RWPE1 (cell line): ENCODE data around the gene MAPK8IP3.

ENCODE experiments used
- CTCF ChIA-PET: fragments of 350-600 bp; sonication (Branson Sonifier 250); formaldehyde crosslinking; extraction: SDS; loops from one replicate; lab custom pipeline; 2021; lab: Yijun Ruan, JAX
- POLR2A ChIA-PET: fragments of 400-600 bp; formaldehyde crosslinking; extraction: SDS; loops from one replicate; lab custom pipeline; 2020; ENCODE audit warnings: antibody characterized with exemption; ENCODE audit not compliant: low non-redundant PET; lab: Yijun Ruan, JAX
- DNase-seq: peaks from one replicate; pipeline ENCODE4 v3.0.0; 2012; ENCODE audit warnings: low spot score
- H3K27ac ChIP-seq: fragments of 450-650 bp; 2 replicates; pipeline ENCODE4 v1.5.1; 2017
- CTCF ChIP-seq: fragments of 450-650 bp; conservative IDR thresholded peaks from 2 replicates; pipeline ENCODE4 v1.5.1; 2017; ENCODE audit warnings: low read depth, mild to moderate bottlenecking

The MAPK8IP3 gene

GRCh38 chr16:1776991-1777374 is 71.0 kb downstream of the MAPK8IP3 start:
- POLR2A ChIA-PET = interaction anchor here (0.5 kb wide), 1 partner anchor 39 kb away, joined by 5 read pairs; no protein-coding TSS in a partner anchor
- peak overlapping the region; percentile 92 for H3K27ac ChIP-seq
- CTCF ChIA-PET = no interaction called here
- no peak for TF ChIP-seq CTCF
- no peak for DNase-seq

GRCh38 chr16:1777375-1778199 is 71.6 kb downstream of the MAPK8IP3 start:
- DNase-seq = no peak
- TF ChIP-seq CTCF = no peak
- CTCF ChIA-PET = no interaction called here
- POLR2A ChIA-PET = no interaction called here
- H3K27ac ChIP-seq = peak overlapping the region; percentile 92

- ChIA-PET CTCF (no interaction called here), POLR2A (no interaction called here)
- DNase-seq = no peak
- no peak for TF ChIP-seq CTCF
- H3K27ac ChIP-seq = peak overlapping the region; percentile 92
These were observed 72.5 kb downstream of the MAPK8IP3 start for GRCh38 chr16:1778200-1779179.

- CTCF ChIA-PET = no interaction called here
- POLR2A ChIA-PET = no interaction called here
- peak overlapping the region; percentile 92 for H3K27ac ChIP-seq
- no peak for DNase-seq
- no peak for TF ChIP-seq CTCF
These were observed 73.3 kb downstream of the MAPK8IP3 start for GRCh38 chr16:1779234-1779701.

- no peak for TF ChIP-seq CTCF
- DNase-seq = no peak
- H3K27ac ChIP-seq = peak overlapping the region; percentile 92
- ChIA-PET POLR2A (no interaction called here), CTCF (no interaction called here)
These were observed 74.0 kb downstream of the MAPK8IP3 start for GRCh38 chr16:1779741-1780676.
